Endothelial cell of umbilical vein (primary cell): ENCODE measurements around the gene LDLRAD4. TPM values are rescaled to one million over a fixed set of nuclear protein-coding genes. Genes with fewer than 3 reads are reported as not detected.

Source experiments
- BruUV-seq: library from RNA; stranded (reverse); fragments of 400-500 nt; replicated peaks from 2 replicates; lab custom pipeline; 2021; lab: Mats Ljungman, UMichigan
- CTCF ChIA-PET: fragments of 300-600, 350-600 bp; sonication (Branson Sonifier 250); formaldehyde crosslinking; loops from one replicate; lab custom pipeline; 2021; ENCODE audit warnings: antibody characterized with exemption, inconsistent platforms; lab: Charles Lee
- POLR2A ChIA-PET: fragments of 300-600, 350-600 bp; sonication (Branson Sonifier 250); formaldehyde crosslinking; loops from one replicate; lab custom pipeline; 2021; ENCODE audit warnings: antibody characterized with exemption, inconsistent platforms; lab: Charles Lee
- DNase-seq: peaks from one replicate; pipeline ENCODE4 v3.0.0-alpha.2; 2011; ENCODE audit warnings: low read depth, low spot score
- FAIRE-seq: peaks from 2 replicates; lab custom pipeline; 2011; peaks lifted over from hg19 to GRCh38; lab: Jason Lieb, UNC
- H2AFZ ChIP-seq: 2 replicates; pipeline ENCODE4 v1.6.0; 2012; ENCODE audit warnings: low read depth, low read length, control low read depth, inconsistent platforms
- H3K27ac ChIP-seq: 2 replicates; pipeline ENCODE4 v1.5.1; 2011; ENCODE audit warnings: low read depth, mild to moderate bottlenecking, control low read depth, low read length, moderate library complexity; ENCODE audit not compliant: insufficient read depth
- H3K27me3 ChIP-seq, 2 experiments: 2 replicates each; pipeline versions ENCODE4 v1.6.0 to v1.6.1; 2011; ENCODE audit warnings: low read length in 2 of 2, mixed read lengths in 1 of 2; ENCODE audit not compliant: control insufficient read depth in 2 of 2, insufficient read depth in 2 of 2
- H3K36me3 ChIP-seq, 2 experiments: 2 replicates in 1 of 2; 3 replicates in 1 of 2; pipeline ENCODE4 v1.5.1; 2011; ENCODE audit warnings: low read length in 2 of 2, mild to moderate bottlenecking in 1 of 2, moderate library complexity in 1 of 2; ENCODE audit not compliant: control insufficient read depth in 2 of 2, insufficient read depth in 2 of 2; ENCODE audit errors: extremely low read depth in 1 of 2
- H3K4me1 ChIP-seq: 3 replicates; pipeline ENCODE4 v1.5.1; 2011; ENCODE audit warnings: mild to moderate bottlenecking, low read length; ENCODE audit not compliant: control insufficient read depth, insufficient read depth; ENCODE audit errors: extremely low read depth
- H3K4me2 ChIP-seq: 2 replicates; pipeline ENCODE4 v1.6.1; 2011; ENCODE audit warnings: low read length, control low read depth, mixed read lengths; ENCODE audit not compliant: insufficient read depth
- H3K4me3 ChIP-seq, 3 experiments: fragments of 200-600 bp in 1 of 3; sonication (generic), shearing (Covaris generic) in 1 of 3; replicated peaks in 1 of 3; 2 replicates each; pipeline ENCODE4 v1.5.1; 2011 to 2016; ENCODE audit warnings: control low read depth in 3 of 3, low read length in 3 of 3, mild to moderate bottlenecking in 2 of 3, inconsistent platforms in 1 of 3, low read depth in 1 of 3, moderate library complexity in 1 of 3; ENCODE audit not compliant: insufficient read depth in 1 of 3
- H3K79me2 ChIP-seq: 2 replicates; pipeline ENCODE4 v1.6.0; 2012; ENCODE audit warnings: low read length, inconsistent platforms; ENCODE audit not compliant: control insufficient read depth, insufficient read depth
- H3K9ac ChIP-seq: replicated peaks from 2 replicates; pipeline ENCODE3; 2011; ENCODE audit warnings: low read length, control low read depth; ENCODE audit not compliant: insufficient read depth; ENCODE audit errors: extremely low read depth
- H3K9me1 ChIP-seq: replicated peaks from 3 replicates; pipeline ENCODE4 v1.6.0; 2011; ENCODE audit warnings: mild to moderate bottlenecking, low read length; ENCODE audit not compliant: control insufficient read depth, insufficient read depth; ENCODE audit errors: extremely low read depth
- H3K9me3 ChIP-seq: replicated peaks from 2 replicates; pipeline ENCODE4 v1.5.1; 2012; ENCODE audit warnings: low read length, inconsistent platforms; ENCODE audit not compliant: control insufficient read depth, insufficient read depth
- H4K20me1 ChIP-seq: replicated peaks from 2 replicates; pipeline ENCODE3; 2011; ENCODE audit warnings: mild to moderate bottlenecking, low read length; ENCODE audit not compliant: control insufficient read depth, insufficient read depth; ENCODE audit errors: extremely low read depth
- CTCF ChIP-seq, 2 donors: IDR thresholded peaks; 1 replicate in 1 of 2; 2 replicates in 1 of 2; pipeline ENCODE4 v1.5.1; 2011; ENCODE audit warnings: low read length in 2 of 2, mild to moderate bottlenecking in 2 of 2, moderate library complexity in 2 of 2, control low read depth in 1 of 2, inconsistent platforms in 1 of 2, low read depth in 1 of 2; ENCODE audit not compliant: insufficient read depth in 1 of 2; ENCODE audit errors: extremely low read depth in 1 of 2
- EZH2 ChIP-seq: IDR thresholded peaks from 2 replicates; pipeline ENCODE4 v1.6.1; 2012; ENCODE audit warnings: borderline replicate concordance, low read depth, mild to moderate bottlenecking, moderate library complexity, low read length, inconsistent platforms; ENCODE audit not compliant: severe bottlenecking
- FOS ChIP-seq: IDR thresholded peaks from 2 replicates; pipeline ENCODE4 v1.6.1; 2011; ENCODE audit warnings: mild to moderate bottlenecking, low read length, moderate library complexity, borderline replicate concordance; ENCODE audit not compliant: insufficient read depth
- GATA2 ChIP-seq: IDR thresholded peaks from 2 replicates; pipeline ENCODE4 v1.7.0; 2011; ENCODE audit warnings: low read depth, mild to moderate bottlenecking, moderate library complexity, mixed read lengths, low read length; ENCODE audit not compliant: insufficient read length, insufficient read depth
- JUN ChIP-seq: IDR thresholded peaks from 2 replicates; pipeline ENCODE4 v1.6.1; 2011; ENCODE audit warnings: borderline replicate concordance, low read depth; ENCODE audit not compliant: insufficient read length, insufficient read depth
- MAX ChIP-seq: IDR thresholded peaks from 2 replicates; pipeline ENCODE4 v1.6.1; 2011; ENCODE audit not compliant: insufficient read depth, insufficient read length
- MYC ChIP-seq: IDR thresholded peaks from one replicate; pipeline ENCODE4 v1.6.1; 2011; ENCODE audit warnings: mild to moderate bottlenecking, low read depth, low read length
- POLR2A ChIP-seq: IDR thresholded peaks from 2 replicates; pipeline ENCODE4 v1.6.1; 2012; ENCODE audit warnings: low read depth, mild to moderate bottlenecking, control low read depth, low read length
- POLR2AphosphoS5 ChIP-seq: IDR thresholded peaks from 2 replicates; pipeline ENCODE4 v1.6.1; 2012; ENCODE audit warnings: low read depth, mild to moderate bottlenecking, control low read depth, low read length, moderate library complexity; ENCODE audit not compliant: insufficient read depth
- dilution Hi-C: fragments of 300-500 bp; cut with MboI; formaldehyde crosslinking; loops from one replicate; pipeline ENCODE4 v1.15.0; 2019; ENCODE audit warnings: low sequenced_read_pairs; ENCODE audit not compliant: extremely low pct_ligation_motif_present
- intact Hi-C: fragments of 100-400 bp; cut with micrococcal nuclease; formaldehyde crosslinking; loops from one replicate; pipeline ENCODE4 v1.10.0; 2022
- polyA plus RNA-seq, 4 experiments: library from polyadenylated mRNA; depleted of rRNA in 3 of 4; stranded (reverse) in 3 of 4; unstranded in 1 of 4; fragments of >200 nt; gene quantifications; 2 replicates each; pipeline versions ENCODE4 v1.2.1 to v1.2.3, GENCODE V29; 2011 to 2012; ENCODE audit warnings: missing spikeins in 1 of 4
- total RNA-seq: library from RNA; stranded (reverse); gene quantifications from 2 replicates; pipeline ENCODE4 v1.2.3, GENCODE V29; 2021

LDLRAD4 gene
- total and polyA plus RNA-seq, 2 donors (not counting 3 experiments of a cell fraction or from before 2014, with no cell fraction given) = 5.2 to 6.5 TPM

DNA sequence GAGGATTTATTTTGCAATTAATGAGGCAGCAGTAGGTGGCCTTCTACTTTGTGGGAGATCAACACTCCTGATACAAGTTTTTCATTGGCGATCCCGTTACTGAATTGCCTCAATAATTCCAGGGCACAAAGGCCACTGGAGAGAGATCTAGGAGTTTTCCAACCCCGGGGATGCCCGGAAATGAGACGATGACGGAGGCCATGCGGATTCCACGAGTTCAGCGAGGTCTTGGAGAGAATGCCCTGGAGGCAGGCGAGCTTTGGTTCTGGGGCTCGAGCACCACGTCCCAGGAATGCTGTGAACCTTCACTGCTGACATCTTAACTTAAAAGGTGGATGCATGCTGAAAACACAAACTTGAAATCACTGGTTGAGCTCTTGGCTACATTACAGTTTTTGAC is 74.2 kb downstream of the LDLRAD4 start:
- Histone ChIP-seq H3K4me2 (no peak overlapping the region), H3K9me3 (no peaks in the 10 kb centered on the region), H3K27ac (no peak overlapping the region), H3K9me1 (no peaks in the 10 kb centered on the region), H3K27me3 (peaks cover 2% of the 10 kb centered on the region in 2 experiments), H4K20me1 (no peaks in the 10 kb centered on the region), H3K36me3 (no peaks in the 10 kb centered on the region), H3K79me2 (no peaks in the 10 kb centered on the region), H3K4me1 (no peaks in the 10 kb centered on the region), H3K4me3 (no peak overlapping the region), H3K9ac (no peak overlapping the region), H2AFZ (no peak overlapping the region)
- TF ChIP-seq MYC (no peak), CTCF (IDR thresholded peaks at IDR 0.05; ENCODE audit: extremely low read depth in 1 of 2, insufficient read depth in 1 of 2, low read depth in 1 of 2, low read length in 2 of 2) (no peak), POLR2AphosphoS5 (no peak), POLR2A (no peak), JUN (no peak), MAX (no peak), FOS (no peak), EZH2 (no peak), GATA2 (no peak)
- DNase-seq (no peak), FAIRE-seq (no peak)
- POLR2A ChIA-PET = no interaction called here
- dilution Hi-C loops = no loop called here
- no TSS peak for BruUV-seq
- CTCF ChIA-PET = no interaction called here
- intact Hi-C loops = no loop called here
